ENCODE measurements around the gene TRAF1.

TRAF1 gene

GRCh38 chr9:120937127-120937526 lies 10.5 kb upstream of the TRAF1 start:
- H3K23ac ChIP-seq (ENCODE audit: low read length), result no peak overlapping the region
- no peak overlapping the region for H3K9ac ChIP-seq (ENCODE audit: low read length)
- no peaks in the 10 kb centered on the region for H3K27me3 ChIP-seq (ENCODE audit: insufficient read depth, low read length)
- no peak overlapping the region for H2BK5ac ChIP-seq (ENCODE audit: low read depth, low read length, poor library complexity)
- no peak overlapping the region for H3K27ac ChIP-seq (ENCODE audit: low read depth, low read length)
- H4K12ac ChIP-seq (ENCODE audit: low read depth, low read length), result no peak overlapping the region
- no peak overlapping the region for H4K91ac ChIP-seq (ENCODE audit: low read depth, low read length)
- no peaks in the 10 kb centered on the region for H3K4me1 ChIP-seq (ENCODE audit: control insufficient read depth in 1 of 2, insufficient read depth in 2 of 2, low read length in 2 of 2)
- H3K79me1 ChIP-seq (ENCODE audit: low read length), result no peaks in the 10 kb centered on the region
- no peak overlapping the region for H4K8ac ChIP-seq (ENCODE audit: low read depth, low read length)
- H3K14ac ChIP-seq (ENCODE audit: low read length), result no peak overlapping the region
- H3K79me2 ChIP-seq (ENCODE audit: control insufficient read depth, insufficient read depth, low read length, poor library complexity), result no peaks in the 10 kb centered on the region
- H2BK12ac ChIP-seq (ENCODE audit: low read length), result no peak overlapping the region
- H2AFZ ChIP-seq (ENCODE audit: insufficient read depth, low read length, poor library complexity), result no peak overlapping the region
- H3K18ac ChIP-seq (ENCODE audit: low read length), result no peak overlapping the region
- no peaks in the 10 kb centered on the region for H3K9me3 ChIP-seq (ENCODE audit: insufficient read depth, low read depth, low read length)
- no peaks in the 10 kb centered on the region for H3K36me3 ChIP-seq (ENCODE audit: control insufficient read depth in 1 of 2, insufficient read depth in 2 of 2, low read length in 2 of 2)
- no peak overlapping the region for H2BK120ac ChIP-seq (ENCODE audit: insufficient read depth, low read length, poor library complexity)
- H3K4ac ChIP-seq (ENCODE audit: low read depth, low read length), result no peak overlapping the region
- H2AK5ac ChIP-seq (ENCODE audit: low read length), result no peak overlapping the region
- H3K4me3 ChIP-seq (ENCODE audit: low read depth, low read length), result no peak overlapping the region
- WGBS (ENCODE audit: extremely low coverage, insufficient coverage, insufficient read length), result no CpG with 5 or more reads among the region's 1 CpG
- H3K4me2 ChIP-seq (ENCODE audit: low read length), result no peak overlapping the region
- no peak for DNase-seq

GRCh38 chr9:120936764-120937122 lies 10.1 kb upstream of the TRAF1 start:
- Histone ChIP-seq H3K4me1 (ENCODE audit: control insufficient read depth in 1 of 2, insufficient read depth in 2 of 2, low read length in 2 of 2) (no peaks in the 10 kb centered on the region), H2BK5ac (ENCODE audit: low read depth, low read length, poor library complexity) (no peak overlapping the region), H3K4ac (ENCODE audit: low read depth, low read length) (no peak overlapping the region), H3K14ac (ENCODE audit: low read length) (no peak overlapping the region), H3K27ac (ENCODE audit: low read depth, low read length) (no peak overlapping the region), H3K9ac (ENCODE audit: low read length) (no peak overlapping the region), H3K23ac (ENCODE audit: low read length) (no peak overlapping the region), H2BK12ac (ENCODE audit: low read length) (no peak overlapping the region), H4K91ac (ENCODE audit: low read depth, low read length) (no peak overlapping the region), H3K36me3 (ENCODE audit: control insufficient read depth in 1 of 2, insufficient read depth in 2 of 2, low read length in 2 of 2) (no peaks in the 10 kb centered on the region), H3K27me3 (ENCODE audit: insufficient read depth, low read length) (no peaks in the 10 kb centered on the region), H3K4me3 (ENCODE audit: low read depth, low read length) (no peak overlapping the region), H3K4me2 (ENCODE audit: low read length) (no peak overlapping the region), H2BK120ac (ENCODE audit: insufficient read depth, low read length, poor library complexity) (no peak overlapping the region), H4K8ac (ENCODE audit: low read depth, low read length) (no peak overlapping the region), H2AFZ (ENCODE audit: insufficient read depth, low read length, poor library complexity) (no peak overlapping the region), H2AK5ac (ENCODE audit: low read length) (no peak overlapping the region), H3K79me1 (ENCODE audit: low read length) (no peaks in the 10 kb centered on the region), H3K9me3 (ENCODE audit: insufficient read depth, low read depth, low read length) (no peaks in the 10 kb centered on the region), H3K18ac (ENCODE audit: low read length) (no peak overlapping the region), H4K12ac (ENCODE audit: low read depth, low read length) (no peak overlapping the region), H3K79me2 (ENCODE audit: control insufficient read depth, insufficient read depth, low read length, poor library complexity) (no peaks in the 10 kb centered on the region)
- DNase-seq, result no peak
- WGBS (ENCODE audit: extremely low coverage, insufficient coverage, insufficient read length), result no CpG with 5 or more reads among the region's 2 CpGs

- Histone ChIP-seq H4K12ac (ENCODE audit: low read depth, low read length) (no peak overlapping the region), H3K36me3 (ENCODE audit: control insufficient read depth in 1 of 2, insufficient read depth in 2 of 2, low read length in 2 of 2) (no peaks in the 10 kb centered on the region), H3K4me2 (ENCODE audit: low read length) (no peak overlapping the region), H3K14ac (ENCODE audit: low read length) (no peak overlapping the region), H4K8ac (ENCODE audit: low read depth, low read length) (no peak overlapping the region), H2AFZ (ENCODE audit: insufficient read depth, low read length, poor library complexity) (no peak overlapping the region), H3K23ac (ENCODE audit: low read length) (no peak overlapping the region), H3K18ac (ENCODE audit: low read length) (no peak overlapping the region), H3K4ac (ENCODE audit: low read depth, low read length) (no peak overlapping the region), H3K4me1 (ENCODE audit: control insufficient read depth in 1 of 2, insufficient read depth in 2 of 2, low read length in 2 of 2) (no peaks in the 10 kb centered on the region), H3K9ac (ENCODE audit: low read length) (no peak overlapping the region), H2BK12ac (ENCODE audit: low read length) (no peak overlapping the region), H4K91ac (ENCODE audit: low read depth, low read length) (no peak overlapping the region), H3K9me3 (ENCODE audit: insufficient read depth, low read depth, low read length) (no peaks in the 10 kb centered on the region), H3K27me3 (ENCODE audit: insufficient read depth, low read length) (no peaks in the 10 kb centered on the region), H3K79me2 (ENCODE audit: control insufficient read depth, insufficient read depth, low read length, poor library complexity) (no peaks in the 10 kb centered on the region), H3K79me1 (ENCODE audit: low read length) (no peaks in the 10 kb centered on the region), H2BK5ac (ENCODE audit: low read depth, low read length, poor library complexity) (no peak overlapping the region), H2AK5ac (ENCODE audit: low read length) (no peak overlapping the region), H3K27ac (ENCODE audit: low read depth, low read length) (no peak overlapping the region), H3K4me3 (ENCODE audit: low read depth, low read length) (peak overlapping the region; percentile 19), H2BK120ac (ENCODE audit: insufficient read depth, low read length, poor library complexity) (no peak overlapping the region)
- no CpG with 5 or more reads among the region's 10 CpGs for WGBS (ENCODE audit: extremely low coverage, insufficient coverage, insufficient read length)
- peak; percentile 96 to 99 for DNase-seq
These were observed 9.6 kb upstream of the TRAF1 start for GRCh38 chr9:120936011-120936763.

GRCh38 chr9:120935383-120935857 lies 8.8 kb upstream of the TRAF1 start:
- no peak overlapping the region for H4K12ac ChIP-seq (ENCODE audit: low read depth, low read length)
- no peak overlapping the region for H3K9ac ChIP-seq (ENCODE audit: low read length)
- peak in 1 of 2 donors; percentile 55 for DNase-seq
- H3K18ac ChIP-seq (ENCODE audit: low read length), result no peak overlapping the region
- H3K79me1 ChIP-seq (ENCODE audit: low read length), result no peaks in the 10 kb centered on the region
- H4K91ac ChIP-seq (ENCODE audit: low read depth, low read length), result no peak overlapping the region
- no peak overlapping the region for H3K27ac ChIP-seq (ENCODE audit: low read depth, low read length)
- no CpG with 5 or more reads among the region's 4 CpGs for WGBS (ENCODE audit: extremely low coverage, insufficient coverage, insufficient read length)
- H3K4ac ChIP-seq (ENCODE audit: low read depth, low read length), result no peak overlapping the region
- no peak overlapping the region for H2BK5ac ChIP-seq (ENCODE audit: low read depth, low read length, poor library complexity)
- H3K23ac ChIP-seq (ENCODE audit: low read length), result no peak overlapping the region
- no peaks in the 10 kb centered on the region for H3K4me1 ChIP-seq (ENCODE audit: control insufficient read depth in 1 of 2, insufficient read depth in 2 of 2, low read length in 2 of 2)
- no peaks in the 10 kb centered on the region for H3K27me3 ChIP-seq (ENCODE audit: insufficient read depth, low read length)
- H2AK5ac ChIP-seq (ENCODE audit: low read length), result no peak overlapping the region
- H2BK120ac ChIP-seq (ENCODE audit: insufficient read depth, low read length, poor library complexity), result no peak overlapping the region
- H3K4me2 ChIP-seq (ENCODE audit: low read length), result no peak overlapping the region
- no peak overlapping the region for H2BK12ac ChIP-seq (ENCODE audit: low read length)
- no peak overlapping the region for H3K14ac ChIP-seq (ENCODE audit: low read length)
- no peak overlapping the region for H2AFZ ChIP-seq (ENCODE audit: insufficient read depth, low read length, poor library complexity)
- no peaks in the 10 kb centered on the region for H3K79me2 ChIP-seq (ENCODE audit: control insufficient read depth, insufficient read depth, low read length, poor library complexity)
- no peak overlapping the region for H4K8ac ChIP-seq (ENCODE audit: low read depth, low read length)
- no peaks in the 10 kb centered on the region for H3K36me3 ChIP-seq (ENCODE audit: control insufficient read depth in 1 of 2, insufficient read depth in 2 of 2, low read length in 2 of 2)
- H3K9me3 ChIP-seq (ENCODE audit: insufficient read depth, low read depth, low read length), result no peaks in the 10 kb centered on the region
- H3K4me3 ChIP-seq (ENCODE audit: low read depth, low read length), result no peak overlapping the region
